A673 (cell line): ENCODE results near the gene NFATC4. TPM values are rescaled to one million over a fixed set of nuclear protein-coding genes. Genes with fewer than 3 reads are reported as not detected.

ENCODE experiments used
- BruUV-seq: library from RNA; stranded (reverse); fragments of 400-500 nt; replicated peaks from 2 replicates; lab custom pipeline; 2021; lab: Mats Ljungman, UMichigan
- CTCF ChIA-PET: fragments of 300-600 bp; sonication (Branson Sonifier 250); formaldehyde crosslinking; loops from one replicate; lab custom pipeline; 2022; ENCODE audit warnings: antibody characterized with exemption; lab: Charles Lee
- POLR2A ChIA-PET: fragments of 300-600 bp; sonication (Branson Sonifier 250); formaldehyde crosslinking; loops from one replicate; lab custom pipeline; 2022; ENCODE audit warnings: antibody characterized with exemption; ENCODE audit not compliant: low non-redundant PET; lab: Charles Lee
- DNase-seq: peaks from one replicate; pipeline ENCODE4 v3.0.0-alpha.2; 2015; ENCODE audit warnings: low spot score
- H3K27ac ChIP-seq: fragments of 200-600 bp; sonication (generic); 2 replicates; pipeline ENCODE4 v1.5.1; 2016; ENCODE audit warnings: mixed run types, low read depth, mild to moderate bottlenecking, mixed read lengths, antibody characterized with exemption, low read length; ENCODE audit not compliant: poor library complexity, severe bottlenecking
- H3K27me3 ChIP-seq: fragments of 200-600 bp; sonication (generic); replicated peaks from 2 replicates; pipeline ENCODE4 v1.6.1; 2017; ENCODE audit warnings: mixed run types, low read depth, mild to moderate bottlenecking, mixed read lengths, antibody characterized with exemption, low read length; ENCODE audit not compliant: insufficient read depth, poor library complexity
- H3K36me3 ChIP-seq: fragments of 200-600 bp; sonication (generic); 2 replicates; pipeline ENCODE4 v1.6.1; 2016; ENCODE audit warnings: mixed run types, mild to moderate bottlenecking, mixed read lengths, antibody characterized with exemption, low read length; ENCODE audit not compliant: insufficient read depth, poor library complexity, severe bottlenecking
- H3K4me1 ChIP-seq: fragments of 200-600 bp; sonication (generic); 2 replicates; pipeline ENCODE4 v1.6.1; 2017; ENCODE audit warnings: mixed run types, mild to moderate bottlenecking, mixed read lengths, antibody characterized with exemption, low read length; ENCODE audit not compliant: insufficient read depth, poor library complexity, severe bottlenecking
- H3K4me3 ChIP-seq: fragments of 200-600 bp; sonication (generic); 2 replicates; pipeline ENCODE4 v1.5.1; 2016; ENCODE audit warnings: low read depth, mixed run types, mild to moderate bottlenecking, mixed read lengths, low read length; ENCODE audit not compliant: poor library complexity, severe bottlenecking
- H3K9me3 ChIP-seq: fragments of 200-600 bp; sonication (generic); 2 replicates; pipeline ENCODE4 v1.6.1; 2016; ENCODE audit warnings: mixed run types, low read depth, mild to moderate bottlenecking, mixed read lengths, antibody characterized with exemption, low read length; ENCODE audit not compliant: poor library complexity, severe bottlenecking
- EZH2 ChIP-seq: fragments of 200-600 bp; sonication (generic); IDR thresholded peaks from 2 replicates; pipeline ENCODE4 v1.6.1; 2017; ENCODE audit warnings: borderline replicate concordance, low read depth, mild to moderate bottlenecking, mixed read lengths, antibody characterized with exemption, low read length; ENCODE audit not compliant: poor library complexity, severe bottlenecking
- intact Hi-C: fragments of 100-400 bp; cut with micrococcal nuclease; formaldehyde crosslinking; loops from one replicate; pipeline ENCODE4 v1.10.0; 2022; ENCODE audit not compliant: unreplicated experiment
- total RNA-seq: library from RNA; stranded (reverse); gene quantifications from 2 replicates; pipeline ENCODE4 v1.2.3, GENCODE V29; 2021
- TF ChIP-seq, protein P1 (sequence below): fragments of 300-800, 200-600 bp; sonication (generic); conservative IDR thresholded peaks from 2 replicates; pipeline ENCODE4 v1.5.1; 2017; ENCODE audit warnings: low read depth, mild to moderate bottlenecking, antibody characterized with exemption, low read length, moderate library complexity, mixed read lengths

Gene NFATC4
- total RNA-seq, 1 experiment from 2014 or later, result 38.1 TPM

DNA sequence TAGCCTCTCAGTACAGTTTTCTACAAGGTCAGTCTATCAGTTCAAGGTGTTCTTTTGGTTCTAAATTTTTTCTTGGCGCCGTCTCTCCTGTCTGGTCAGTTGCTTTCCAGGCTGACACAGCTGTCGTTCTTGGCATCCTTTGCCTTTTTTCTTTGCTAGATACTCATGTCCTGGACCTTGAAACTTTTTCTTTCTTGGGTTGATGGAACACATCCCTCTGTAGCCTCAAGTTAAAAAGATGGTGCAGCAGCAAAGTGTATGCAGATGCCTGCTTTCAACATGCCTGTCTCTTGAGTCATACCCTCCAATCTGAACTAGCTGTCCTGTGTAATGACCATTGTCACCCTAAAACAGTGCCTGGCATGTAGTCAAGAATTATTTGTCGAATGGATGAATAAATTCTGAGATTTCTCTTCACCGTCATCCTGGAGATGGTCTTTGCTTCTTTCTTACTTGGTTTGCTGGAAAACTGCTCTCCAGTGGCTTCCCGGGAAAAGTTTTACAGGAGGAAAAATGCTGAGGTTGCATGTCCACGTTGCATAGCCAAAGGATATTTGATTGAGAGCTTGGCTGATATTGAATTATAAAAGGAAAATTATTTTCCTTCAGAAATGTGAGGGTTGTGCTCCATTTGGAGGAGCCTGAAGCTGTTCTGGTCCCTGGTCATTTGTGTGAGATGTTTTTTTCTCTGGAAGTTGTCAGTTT, 35.5 kb downstream of the NFATC4 start:
- no peaks in the 10 kb centered on the region for H3K27me3 ChIP-seq
- POLR2A ChIA-PET, result no interaction called here

DNA sequence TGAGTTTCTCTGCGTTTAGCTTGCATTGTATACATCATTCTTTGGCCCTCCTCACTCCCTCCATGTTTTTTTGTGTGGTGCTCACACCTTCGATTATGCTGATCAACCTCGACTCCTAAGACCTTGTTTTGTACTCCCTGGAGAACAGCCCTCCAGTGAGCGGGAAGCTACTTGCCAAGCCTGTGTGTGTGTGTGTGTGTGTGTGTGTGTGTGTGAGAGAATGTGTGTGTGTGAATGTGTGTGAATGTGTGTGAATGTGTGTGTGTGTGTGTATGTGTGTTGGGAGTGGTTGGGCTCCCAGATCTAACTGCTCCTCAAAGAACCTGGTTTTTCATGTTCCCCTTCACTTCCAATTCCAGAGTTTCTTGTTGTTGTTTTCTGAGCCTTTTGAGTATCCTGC, 36.8 kb downstream of the NFATC4 start:
- no peak for DNase-seq
- Histone ChIP-seq H3K4me3 (no peak overlapping the region), H3K27ac (no peak overlapping the region), H3K27me3 (no peaks in the 10 kb centered on the region), H3K4me1 (peaks cover 9% of the 10 kb centered on the region), H3K36me3 (no peaks in the 10 kb centered on the region), H3K9me3 (no peaks in the 10 kb centered on the region)
- CTCF ChIA-PET, result no interaction called here
- POLR2A ChIA-PET, result no interaction called here
- intact Hi-C loops, result no loop called here
- BruUV-seq, result no TSS peak
- TF ChIP-seq, protein P1, sequence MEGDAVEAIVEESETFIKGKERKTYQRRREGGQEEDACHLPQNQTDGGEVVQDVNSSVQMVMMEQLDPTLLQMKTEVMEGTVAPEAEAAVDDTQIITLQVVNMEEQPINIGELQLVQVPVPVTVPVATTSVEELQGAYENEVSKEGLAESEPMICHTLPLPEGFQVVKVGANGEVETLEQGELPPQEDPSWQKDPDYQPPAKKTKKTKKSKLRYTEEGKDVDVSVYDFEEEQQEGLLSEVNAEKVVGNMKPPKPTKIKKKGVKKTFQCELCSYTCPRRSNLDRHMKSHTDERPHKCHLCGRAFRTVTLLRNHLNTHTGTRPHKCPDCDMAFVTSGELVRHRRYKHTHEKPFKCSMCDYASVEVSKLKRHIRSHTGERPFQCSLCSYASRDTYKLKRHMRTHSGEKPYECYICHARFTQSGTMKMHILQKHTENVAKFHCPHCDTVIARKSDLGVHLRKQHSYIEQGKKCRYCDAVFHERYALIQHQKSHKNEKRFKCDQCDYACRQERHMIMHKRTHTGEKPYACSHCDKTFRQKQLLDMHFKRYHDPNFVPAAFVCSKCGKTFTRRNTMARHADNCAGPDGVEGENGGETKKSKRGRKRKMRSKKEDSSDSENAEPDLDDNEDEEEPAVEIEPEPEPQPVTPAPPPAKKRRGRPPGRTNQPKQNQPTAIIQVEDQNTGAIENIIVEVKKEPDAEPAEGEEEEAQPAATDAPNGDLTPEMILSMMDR, result no peak
- no peak for TF ChIP-seq EZH2

More for the DNA sequence above, 35.5 kb downstream of the NFATC4 start:
- Histone ChIP-seq H3K36me3 (no peaks in the 10 kb centered on the region), H3K4me3 (no peak overlapping the region), H3K4me1 (peaks cover 12% of the 10 kb centered on the region), H3K27ac (no peak overlapping the region), H3K9me3 (no peaks in the 10 kb centered on the region)
- BruUV-seq, result no TSS peak
- CTCF ChIA-PET, result no interaction called here
- DNase-seq, result no peak
- intact Hi-C loops, result no loop called here
- TF ChIP-seq EZH2, result no peak
- TF ChIP-seq, protein P1, result no peak

DNA sequence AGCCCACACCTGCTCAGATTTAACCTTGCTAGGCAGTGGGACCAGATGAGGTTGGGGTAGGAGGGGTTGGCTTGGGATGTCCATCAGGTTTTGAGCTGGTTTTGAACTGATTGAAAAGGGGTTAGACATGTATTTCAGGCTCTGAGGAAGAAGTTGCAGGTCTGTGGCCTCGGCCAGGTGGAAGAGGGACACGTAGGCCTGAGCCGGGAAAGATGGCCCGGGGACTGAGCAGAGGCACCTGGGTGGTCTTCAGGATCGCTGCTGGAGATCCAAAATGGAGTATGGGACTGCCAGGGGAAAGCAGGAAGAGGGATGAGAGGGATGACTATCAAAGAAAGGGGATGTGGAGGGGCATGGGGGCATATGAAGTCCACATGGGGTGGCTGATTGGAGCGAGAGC, 38.4 kb downstream of the NFATC4 start:
- Histone ChIP-seq H3K27ac (no peak overlapping the region), H3K27me3 (no peaks in the 10 kb centered on the region), H3K4me3 (no peak overlapping the region), H3K4me1 (no peaks in the 10 kb centered on the region), H3K9me3 (no peaks in the 10 kb centered on the region), H3K36me3 (no peaks in the 10 kb centered on the region)
- no TSS peak for BruUV-seq
- DNase-seq, result no peak
- TF ChIP-seq, protein P1, result no peak
- TF ChIP-seq EZH2, result no peak
- ChIA-PET CTCF (no interaction called here), POLR2A (no interaction called here)
- intact Hi-C loops, result no loop called here
